Activated naive CD8-positive, alpha-beta T cell (primary cell): ENCODE measurements around the gene CHMP4B.

Experiments
- H3K27ac Mint-ChIP-seq: one replicate; pipeline ENCODE4 v1.8.0; 2021; ENCODE audit warnings: mixed read lengths
- H3K27me3 Mint-ChIP-seq: one replicate; pipeline ENCODE4 v1.8.0; 2021; ENCODE audit warnings: mixed read lengths
- H3K36me3 Mint-ChIP-seq: one replicate; pipeline ENCODE4 v1.8.0; 2021; ENCODE audit warnings: mixed read lengths
- H3K4me1 Mint-ChIP-seq: one replicate; pipeline ENCODE4 v1.8.0; 2021; ENCODE audit warnings: low read depth, mixed read lengths
- H3K4me3 Mint-ChIP-seq: one replicate; pipeline ENCODE4 v1.8.0; 2021; ENCODE audit warnings: mild to moderate bottlenecking, mixed read lengths
- H3K9me3 Mint-ChIP-seq: one replicate; pipeline ENCODE4 v1.8.0; 2021; ENCODE audit warnings: low read depth, mixed read lengths

Gene CHMP4B, protein sequence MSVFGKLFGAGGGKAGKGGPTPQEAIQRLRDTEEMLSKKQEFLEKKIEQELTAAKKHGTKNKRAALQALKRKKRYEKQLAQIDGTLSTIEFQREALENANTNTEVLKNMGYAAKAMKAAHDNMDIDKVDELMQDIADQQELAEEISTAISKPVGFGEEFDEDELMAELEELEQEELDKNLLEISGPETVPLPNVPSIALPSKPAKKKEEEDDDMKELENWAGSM

DNA sequence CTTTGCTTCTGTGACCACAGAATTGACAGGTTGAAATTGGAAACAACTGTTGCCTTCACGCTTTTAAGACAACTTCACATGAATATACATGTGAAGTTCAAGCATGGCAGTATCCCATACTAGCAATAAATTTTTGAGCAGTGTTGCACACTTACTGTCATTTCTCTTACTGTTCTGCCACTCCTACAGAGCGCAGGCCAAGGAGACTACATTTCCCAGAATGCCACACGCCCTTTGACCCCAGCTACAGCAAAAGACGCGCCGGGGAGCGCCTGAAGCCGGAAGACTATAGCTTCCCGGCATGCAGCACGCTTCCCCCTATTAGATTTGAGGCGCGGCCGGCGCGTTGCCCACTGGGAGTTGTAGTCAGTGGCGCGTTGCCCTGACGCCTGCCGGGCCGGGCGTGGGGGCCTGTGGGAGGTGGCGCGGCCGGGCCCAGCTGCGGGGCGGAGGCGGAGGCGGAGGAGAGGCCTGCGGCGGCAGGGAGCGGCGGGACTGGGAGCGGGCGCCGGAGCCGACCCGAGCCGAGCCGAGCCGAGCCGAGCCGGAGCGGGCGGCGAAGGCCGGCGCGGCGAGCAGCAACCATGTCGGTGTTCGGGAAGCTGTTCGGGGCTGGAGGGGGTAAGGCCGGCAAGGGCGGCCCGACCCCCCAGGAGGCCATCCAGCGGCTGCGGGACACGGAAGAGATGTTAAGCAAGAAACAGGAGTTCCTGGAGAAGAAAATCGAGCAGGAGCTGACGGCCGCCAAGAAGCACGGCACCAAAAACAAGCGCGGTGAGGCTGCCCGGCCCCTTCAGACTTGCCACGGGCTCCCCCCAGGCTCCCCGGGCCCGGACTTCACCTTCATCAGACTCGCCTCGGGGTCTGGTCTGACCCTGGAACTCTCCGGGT is at the start of gene CHMP4B:
TSS of gene CHMP4B (plus strand) at position 464 of the 891 bp plus-strand sequence. CDS start at position 585, 121 bp downstream.
- H3K27me3 Mint-ChIP-seq, result no peaks in the 10 kb centered on the region
- peaks cover 42% of the 10 kb centered on the region for H3K4me1 Mint-ChIP-seq
- peaks cover 7% of the 10 kb centered on the region for H3K36me3 Mint-ChIP-seq
- peak within 1 kb of the TSS; percentile 95 for H3K4me3 Mint-ChIP-seq
- H3K27ac Mint-ChIP-seq, result peak within 1 kb of the TSS; percentile 92
- H3K9me3 Mint-ChIP-seq, result no peaks in the 10 kb centered on the region

DNA sequence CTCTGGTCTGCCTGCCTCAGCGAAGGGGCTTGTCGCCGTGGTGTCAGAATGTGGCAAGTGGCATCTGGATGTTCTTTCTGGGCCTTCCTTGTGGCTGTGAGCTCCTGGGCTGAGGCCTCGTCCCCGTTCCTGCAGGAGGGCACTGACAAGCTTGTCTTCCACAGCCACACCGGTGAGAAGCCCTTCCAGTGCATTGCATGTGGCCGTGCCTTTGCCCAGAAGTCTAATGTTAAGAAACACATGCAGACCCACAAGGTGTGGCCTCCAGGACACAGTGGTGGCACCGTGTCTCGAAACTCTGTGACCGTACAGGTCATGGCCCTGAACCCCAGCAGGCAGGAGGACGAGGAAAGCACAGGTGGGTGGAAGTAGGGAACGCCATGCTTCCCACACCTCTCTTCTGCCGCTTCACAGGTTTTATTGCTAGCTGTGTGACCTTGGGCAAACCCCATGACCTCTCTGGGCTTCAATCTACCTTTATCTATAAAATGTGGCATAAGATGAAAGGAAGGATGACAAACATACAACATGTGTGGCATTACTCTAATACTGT is 49.4 kb upstream of the CHMP4B start:
- H3K27ac Mint-ChIP-seq, result no peak overlapping the region
- no peaks in the 10 kb centered on the region for H3K27me3 Mint-ChIP-seq
- peaks cover 13% of the 10 kb centered on the region for H3K36me3 Mint-ChIP-seq
- H3K4me1 Mint-ChIP-seq, result peaks cover 2% of the 10 kb centered on the region
- no peak overlapping the region for H3K4me3 Mint-ChIP-seq
- no peaks in the 10 kb centered on the region for H3K9me3 Mint-ChIP-seq

GRCh38 chr20:33765099-33765498 is 46.0 kb upstream of the CHMP4B start:
- Mint-ChIP-seq H3K27ac (no peak overlapping the region), H3K36me3 (peaks cover 10% of the 10 kb centered on the region), H3K4me3 (no peak overlapping the region), H3K27me3 (no peaks in the 10 kb centered on the region), H3K4me1 (no peaks in the 10 kb centered on the region), H3K9me3 (no peaks in the 10 kb centered on the region)

DNA sequence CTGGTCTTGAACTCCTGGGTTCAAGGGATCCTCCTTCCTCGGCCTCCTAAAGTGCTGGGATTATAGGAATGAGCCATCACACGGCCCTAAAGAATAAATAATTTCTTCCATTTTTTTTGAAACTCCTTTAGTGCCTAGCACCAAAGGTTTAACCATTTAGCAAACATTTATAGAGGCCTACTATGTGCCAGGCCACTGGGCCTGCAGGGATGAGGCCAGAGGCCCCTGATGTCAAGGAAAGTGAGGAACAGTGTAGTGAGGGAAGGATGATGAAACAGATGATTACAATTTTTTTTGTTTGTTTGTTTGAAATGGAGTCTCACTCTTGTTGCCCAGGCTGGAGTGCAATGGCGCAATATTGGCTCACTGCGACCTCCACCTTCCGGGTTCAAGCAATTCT is 45.6 kb upstream of the CHMP4B start:
- H3K27me3 Mint-ChIP-seq, result no peaks in the 10 kb centered on the region
- no peak overlapping the region for H3K27ac Mint-ChIP-seq
- H3K9me3 Mint-ChIP-seq, result no peaks in the 10 kb centered on the region
- H3K36me3 Mint-ChIP-seq, result peaks cover 10% of the 10 kb centered on the region
- H3K4me3 Mint-ChIP-seq, result no peak overlapping the region
- H3K4me1 Mint-ChIP-seq, result no peaks in the 10 kb centered on the region

GRCh38 chr20:33766686-33767085 is 44.5 kb upstream of the CHMP4B start:
- Mint-ChIP-seq H3K4me1 (no peaks in the 10 kb centered on the region), H3K36me3 (peaks cover 10% of the 10 kb centered on the region), H3K9me3 (no peaks in the 10 kb centered on the region), H3K4me3 (no peak overlapping the region), H3K27ac (no peak overlapping the region), H3K27me3 (no peaks in the 10 kb centered on the region)

GRCh38 chr20:33767777-33768138 is 43.4 kb upstream of the CHMP4B start:
- Mint-ChIP-seq H3K9me3 (no peaks in the 10 kb centered on the region), H3K27me3 (no peaks in the 10 kb centered on the region), H3K27ac (no peak overlapping the region), H3K4me1 (no peaks in the 10 kb centered on the region), H3K4me3 (no peak overlapping the region), H3K36me3 (peaks cover 15% of the 10 kb centered on the region)

- H3K36me3 Mint-ChIP-seq, result peaks cover 15% of the 10 kb centered on the region
- no peaks in the 10 kb centered on the region for H3K27me3 Mint-ChIP-seq
- H3K27ac Mint-ChIP-seq, result no peak overlapping the region
- no peaks in the 10 kb centered on the region for H3K9me3 Mint-ChIP-seq
- no peak overlapping the region for H3K4me3 Mint-ChIP-seq
- H3K4me1 Mint-ChIP-seq, result no peaks in the 10 kb centered on the region
These were observed 42.1 kb upstream of the CHMP4B start for GRCh38 chr20:33769043-33769442.

GRCh38 chr20:33770005-33770404 is 41.1 kb upstream of the CHMP4B start:
- H3K27ac Mint-ChIP-seq, result no peak overlapping the region
- peaks cover 17% of the 10 kb centered on the region for H3K36me3 Mint-ChIP-seq
- no peaks in the 10 kb centered on the region for H3K9me3 Mint-ChIP-seq
- H3K4me3 Mint-ChIP-seq, result no peak overlapping the region
- no peaks in the 10 kb centered on the region for H3K4me1 Mint-ChIP-seq
- H3K27me3 Mint-ChIP-seq, result no peaks in the 10 kb centered on the region

DNA sequence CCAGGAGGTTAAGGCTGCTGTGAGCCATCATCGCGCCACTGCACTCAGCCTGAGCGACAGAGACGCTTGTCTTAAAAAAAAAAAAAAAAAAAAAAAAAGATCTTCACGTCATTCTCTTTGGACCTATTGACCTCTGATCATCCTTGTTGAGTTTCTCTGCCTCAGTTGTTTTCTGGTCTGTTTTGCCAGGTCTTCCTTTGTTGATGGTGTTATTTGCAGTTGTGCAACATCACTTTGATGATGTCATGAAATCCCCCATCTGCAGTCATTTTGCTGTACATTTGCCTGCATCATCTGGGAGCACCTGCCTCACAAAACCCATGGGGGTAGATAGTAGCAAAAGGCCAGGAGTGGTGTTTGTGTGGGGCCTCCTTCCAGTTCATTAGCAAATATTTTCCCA is 39.2 kb upstream of the CHMP4B start:
- Mint-ChIP-seq H3K36me3 (peaks cover 15% of the 10 kb centered on the region), H3K27me3 (no peaks in the 10 kb centered on the region), H3K27ac (no peak overlapping the region), H3K4me3 (no peak overlapping the region), H3K9me3 (no peaks in the 10 kb centered on the region), H3K4me1 (no peaks in the 10 kb centered on the region)

DNA sequence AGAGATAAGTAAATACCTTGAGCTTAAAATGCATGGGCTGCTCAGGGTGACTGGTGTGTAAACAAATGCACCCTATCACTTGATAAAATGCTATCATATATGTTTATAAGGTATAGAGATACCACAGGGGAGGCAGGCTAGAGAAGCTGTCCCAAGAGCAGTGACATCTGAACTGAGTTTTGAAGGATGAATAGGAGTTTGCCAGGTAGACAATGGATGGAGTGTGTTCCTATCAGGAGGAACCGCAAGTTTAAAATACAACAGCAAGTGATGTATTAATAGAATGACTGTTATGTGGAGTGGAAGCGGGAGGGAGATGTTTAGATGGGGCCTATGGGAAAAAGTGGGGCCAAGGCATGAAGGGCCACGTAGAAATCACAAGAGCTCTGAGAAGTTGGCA is 38.7 kb upstream of the CHMP4B start:
- no peaks in the 10 kb centered on the region for H3K4me1 Mint-ChIP-seq
- no peak overlapping the region for H3K27ac Mint-ChIP-seq
- H3K9me3 Mint-ChIP-seq, result no peaks in the 10 kb centered on the region
- H3K4me3 Mint-ChIP-seq, result no peak overlapping the region
- peaks cover 15% of the 10 kb centered on the region for H3K36me3 Mint-ChIP-seq
- H3K27me3 Mint-ChIP-seq, result no peaks in the 10 kb centered on the region

DNA sequence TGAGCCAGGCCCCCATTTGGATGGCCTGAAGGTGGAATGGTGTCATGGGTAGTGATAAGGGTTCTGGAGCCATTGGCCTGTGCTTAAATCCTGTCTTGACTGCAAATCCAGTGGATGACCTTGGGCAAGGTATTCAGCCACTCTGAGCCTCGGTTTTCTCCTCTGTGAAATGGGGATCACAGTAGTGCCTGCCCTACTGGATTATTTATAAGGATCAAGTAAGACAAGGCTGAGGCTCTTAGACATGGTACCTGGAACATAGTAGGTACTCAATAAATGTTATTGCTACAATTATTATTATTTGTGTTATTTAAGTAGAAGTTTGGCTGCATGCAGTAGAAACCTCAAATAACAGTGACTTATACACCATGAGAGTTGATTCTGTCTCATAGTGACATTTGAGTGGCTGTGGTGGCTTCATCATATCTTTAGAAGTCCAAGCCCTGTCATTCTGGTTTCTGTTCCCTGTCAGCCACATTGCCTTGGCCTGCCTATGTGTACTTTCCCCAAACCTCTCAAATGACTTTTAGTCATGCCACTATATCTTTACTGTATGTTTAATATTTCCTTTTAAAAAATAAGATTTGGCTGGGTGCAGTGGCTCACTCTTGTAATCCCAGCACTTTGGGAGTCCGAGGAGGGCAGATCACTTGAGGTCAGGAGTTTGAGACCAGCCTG is 37.6 kb upstream of the CHMP4B start:
- Mint-ChIP-seq H3K36me3 (peaks cover 12% of the 10 kb centered on the region), H3K27me3 (no peaks in the 10 kb centered on the region), H3K4me1 (peaks cover under 1% of the 10 kb centered on the region), H3K27ac (no peak overlapping the region), H3K9me3 (no peaks in the 10 kb centered on the region), H3K4me3 (no peak overlapping the region)

- H3K4me3 Mint-ChIP-seq, result no peak overlapping the region
- H3K27me3 Mint-ChIP-seq, result no peaks in the 10 kb centered on the region
- no peak overlapping the region for H3K27ac Mint-ChIP-seq
- H3K9me3 Mint-ChIP-seq, result no peaks in the 10 kb centered on the region
- H3K36me3 Mint-ChIP-seq, result peaks cover 13% of the 10 kb centered on the region
- peaks cover 5% of the 10 kb centered on the region for H3K4me1 Mint-ChIP-seq
These were observed 33.3 kb upstream of the CHMP4B start for GRCh38 chr20:33777816-33778215.

DNA sequence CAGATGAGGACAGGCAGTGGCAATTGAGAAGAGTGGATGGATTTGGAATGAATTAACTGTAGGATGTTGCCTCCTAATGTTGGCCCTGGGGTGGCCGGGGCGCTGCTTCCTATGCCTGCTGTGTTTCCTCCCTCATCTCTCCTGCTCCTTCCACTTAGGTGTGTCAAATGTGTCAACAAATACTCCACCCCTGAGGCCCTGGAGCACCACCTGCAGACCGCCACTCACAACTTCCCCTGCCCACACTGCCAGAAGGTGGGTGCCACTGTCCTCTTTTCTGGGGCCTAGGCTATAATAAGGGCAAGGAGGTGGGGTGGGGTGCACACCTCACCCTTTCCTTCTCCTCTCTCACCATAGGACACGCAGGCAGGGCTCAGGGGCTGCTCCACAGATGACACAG is 30.0 kb upstream of the CHMP4B start:
- Mint-ChIP-seq H3K4me3 (no peak overlapping the region), H3K27me3 (no peaks in the 10 kb centered on the region), H3K36me3 (peaks cover 9% of the 10 kb centered on the region), H3K27ac (no peak overlapping the region), H3K9me3 (no peaks in the 10 kb centered on the region), H3K4me1 (peaks cover 5% of the 10 kb centered on the region)

- Mint-ChIP-seq H3K4me3 (no peak overlapping the region), H3K9me3 (no peaks in the 10 kb centered on the region), H3K27ac (no peak overlapping the region), H3K27me3 (no peaks in the 10 kb centered on the region), H3K36me3 (peaks cover 9% of the 10 kb centered on the region), H3K4me1 (peaks cover 6% of the 10 kb centered on the region)
These were observed 29.2 kb upstream of the CHMP4B start for GRCh38 chr20:33781945-33782344.

DNA sequence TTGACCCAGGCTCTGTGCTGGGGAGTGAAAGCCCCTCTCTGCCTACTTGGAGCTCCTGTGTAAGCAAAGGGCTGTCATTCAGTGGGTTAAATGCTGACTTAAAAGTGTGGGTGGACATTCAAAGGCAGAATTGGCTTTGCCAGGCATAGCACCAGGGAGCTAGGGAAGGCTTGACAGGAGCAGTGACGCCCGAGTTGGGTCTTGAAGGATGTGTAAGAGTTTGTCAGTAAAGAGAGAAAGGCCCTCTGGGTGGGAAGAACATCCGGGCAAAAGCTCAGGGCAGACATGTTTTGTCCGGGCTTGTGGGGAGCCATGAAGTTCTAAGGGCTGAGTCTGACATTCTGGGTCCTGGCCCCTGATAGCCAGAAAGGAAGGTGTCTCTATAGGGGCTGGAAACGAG is 27.9 kb upstream of the CHMP4B start:
- Mint-ChIP-seq H3K4me1 (peaks cover 8% of the 10 kb centered on the region), H3K36me3 (peaks cover 9% of the 10 kb centered on the region), H3K4me3 (no peak overlapping the region)

More for the DNA sequence above, 27.9 kb upstream of the CHMP4B start:
- H3K9me3 Mint-ChIP-seq, result no peaks in the 10 kb centered on the region
- no peaks in the 10 kb centered on the region for H3K27me3 Mint-ChIP-seq
- H3K27ac Mint-ChIP-seq, result no peak overlapping the region
